Dedifferentiated amniotic fluid mesenchymal stem cell (primary cell): ENCODE data around the gene RARB.
A peak's percentile ranks its signal among the peaks of the same experiment; 100 is the strongest.

Experiments
- DNase-seq: peaks from one replicate; pipeline ENCODE4 v3.0.0-alpha.2; 2016; ENCODE audit errors: extremely low spot score

The RARB gene

DNA sequence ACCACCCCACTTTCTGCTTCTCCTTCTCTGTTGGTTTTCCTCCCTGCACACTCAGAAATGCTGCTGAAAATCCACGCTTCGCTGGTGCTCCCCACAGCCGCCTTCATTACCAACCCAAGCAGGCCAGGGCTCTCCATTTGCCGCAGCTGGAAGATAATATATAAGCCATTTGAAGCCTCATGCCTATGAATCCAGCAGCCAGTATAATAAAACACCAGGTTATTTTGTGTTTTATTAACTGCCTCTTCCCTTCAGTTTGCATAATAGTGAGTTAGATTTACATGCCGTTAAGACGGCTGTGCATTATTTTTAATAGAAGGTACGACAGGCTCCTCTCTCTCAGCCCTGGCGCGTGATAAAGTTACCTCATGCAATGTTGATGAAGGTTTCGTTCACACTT is 150.0 kb downstream of the RARB start:
- DNase-seq, result no peak

DNA sequence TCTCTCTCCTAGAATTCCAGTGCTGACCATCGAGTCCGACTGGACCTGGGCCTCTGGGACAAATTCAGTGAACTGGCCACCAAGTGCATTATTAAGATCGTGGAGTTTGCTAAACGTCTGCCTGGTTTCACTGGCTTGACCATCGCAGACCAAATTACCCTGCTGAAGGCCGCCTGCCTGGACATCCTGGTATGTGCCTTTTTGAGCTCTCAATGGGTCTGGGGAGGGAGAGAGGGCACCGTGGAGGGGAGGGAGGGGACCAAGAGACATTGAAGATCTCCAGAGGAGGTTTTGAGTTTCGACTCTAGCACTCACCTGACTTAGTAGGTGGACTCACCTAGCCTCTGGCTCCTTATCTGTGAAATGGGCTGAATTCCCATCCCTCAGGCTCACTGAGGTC is 152.5 kb downstream of the RARB start:
- no peak for DNase-seq

DNA sequence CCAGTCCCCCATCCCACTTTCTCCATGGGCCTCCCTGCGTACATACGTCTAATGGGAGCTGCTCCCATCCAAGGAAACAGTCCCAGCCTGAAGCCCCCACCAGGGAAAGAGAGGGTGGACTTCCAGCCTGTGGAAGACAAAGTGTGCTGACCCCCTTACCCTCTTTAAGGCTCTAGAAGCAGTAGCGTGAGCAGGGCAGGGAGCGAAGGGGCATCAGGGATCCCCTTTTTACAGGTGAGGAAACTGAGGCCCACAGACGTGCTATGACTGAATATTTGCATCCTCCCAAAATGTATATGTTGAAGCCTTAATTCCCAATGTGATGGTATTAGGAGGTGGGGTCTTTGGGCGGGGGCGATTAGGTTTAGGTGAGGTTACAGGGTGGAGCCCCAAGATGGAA is 153.3 kb downstream of the RARB start:
- DNase-seq, result no peak

DNA sequence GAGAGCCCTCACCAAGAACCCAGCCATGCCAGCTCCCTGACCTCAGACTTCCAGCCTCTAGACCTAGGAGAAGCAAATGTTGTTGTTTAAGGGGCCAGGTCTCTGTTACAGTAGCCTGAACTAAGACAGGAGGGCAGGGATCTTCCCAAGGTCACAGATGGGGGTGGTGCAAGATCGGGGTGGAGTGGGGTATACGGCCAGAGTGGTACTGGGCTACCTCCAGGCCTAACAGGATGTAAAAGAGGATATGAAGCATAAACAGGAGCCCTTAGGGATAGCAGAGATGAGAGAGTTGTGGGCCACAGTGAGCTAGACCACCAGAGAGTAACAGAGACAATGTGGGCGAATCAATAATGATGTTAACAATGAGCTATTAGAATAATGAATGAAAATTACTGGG is 153.8 kb downstream of the RARB start:
- DNase-seq, result no peak

DNA sequence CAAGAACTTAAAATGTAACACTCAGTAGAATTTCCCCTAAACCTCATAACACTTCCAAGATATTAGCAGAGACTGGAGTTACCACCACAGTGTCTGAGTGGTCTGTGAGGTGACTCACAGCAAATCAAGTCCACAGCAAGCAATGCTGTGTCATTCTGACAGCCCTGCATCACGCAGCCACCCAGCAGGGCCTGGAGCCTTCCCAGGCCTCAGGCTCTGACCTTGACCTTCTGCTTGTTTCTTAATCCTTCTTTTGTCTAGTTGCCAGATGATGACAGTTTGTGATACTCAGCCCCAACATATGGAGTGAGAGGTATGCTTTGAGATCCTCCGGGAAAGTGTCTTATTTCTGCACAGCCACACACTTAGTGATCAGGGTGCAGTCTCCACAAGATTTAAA is 154.2 kb downstream of the RARB start:
- DNase-seq, result no peak

DNA sequence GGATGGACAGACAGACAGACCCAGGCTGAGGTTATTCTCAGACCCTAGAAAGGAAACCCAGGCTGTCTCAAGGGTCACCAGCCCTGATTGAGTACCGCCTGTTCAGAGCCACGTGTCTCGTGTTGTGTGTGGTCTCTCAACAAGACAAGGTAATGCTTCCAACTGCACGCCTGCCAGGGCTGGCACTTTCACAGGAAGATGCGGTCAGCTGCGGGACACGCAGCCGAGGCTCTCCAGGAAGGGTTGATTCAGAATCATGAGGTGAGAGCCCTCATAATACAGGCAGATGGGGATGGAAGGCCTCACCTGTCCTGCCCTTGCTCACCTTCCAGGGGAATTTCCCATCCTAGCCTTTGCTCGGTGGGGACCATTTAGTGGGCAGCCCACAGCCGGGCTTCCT is 155.3 kb downstream of the RARB start:
- no peak for DNase-seq

DNA sequence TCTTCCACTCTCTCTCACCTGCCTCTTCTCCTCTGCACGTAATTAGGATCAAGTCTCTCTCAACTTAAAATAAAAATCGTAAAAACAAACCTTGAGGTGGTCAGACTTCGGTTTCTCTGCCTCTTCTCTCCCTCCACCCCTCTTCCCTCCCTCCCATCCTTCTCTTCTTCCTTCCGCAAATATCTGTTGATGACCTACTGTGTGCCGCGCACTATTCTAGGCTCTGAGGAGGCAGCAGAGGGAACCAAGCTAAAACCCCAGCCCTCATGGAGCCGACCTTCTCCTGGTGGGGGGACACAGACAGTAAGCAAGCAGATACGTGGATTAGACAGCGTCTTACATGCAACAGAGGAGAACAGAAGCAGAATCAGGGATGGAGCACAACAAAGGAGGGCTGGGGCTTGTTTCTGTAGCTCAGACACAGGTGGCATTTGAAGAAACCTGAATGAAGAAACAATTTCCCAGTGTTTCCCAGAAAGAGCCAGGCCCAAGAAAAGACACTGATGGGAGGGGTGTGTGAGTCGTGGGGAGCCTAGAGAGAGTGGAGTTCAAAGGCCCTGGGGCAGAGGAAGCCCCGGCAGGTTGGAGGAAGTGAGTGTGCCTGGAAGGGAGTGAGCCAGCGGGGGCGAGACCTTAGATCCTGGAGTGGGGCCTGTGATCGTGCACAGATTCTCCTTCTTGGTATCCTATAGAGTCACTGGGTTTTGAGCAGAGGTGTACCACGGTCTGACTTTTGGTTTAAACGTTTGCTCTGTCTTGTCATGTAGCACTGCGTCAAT is 156.1 kb downstream of the RARB start:
- DNase-seq, result no peak

DNA sequence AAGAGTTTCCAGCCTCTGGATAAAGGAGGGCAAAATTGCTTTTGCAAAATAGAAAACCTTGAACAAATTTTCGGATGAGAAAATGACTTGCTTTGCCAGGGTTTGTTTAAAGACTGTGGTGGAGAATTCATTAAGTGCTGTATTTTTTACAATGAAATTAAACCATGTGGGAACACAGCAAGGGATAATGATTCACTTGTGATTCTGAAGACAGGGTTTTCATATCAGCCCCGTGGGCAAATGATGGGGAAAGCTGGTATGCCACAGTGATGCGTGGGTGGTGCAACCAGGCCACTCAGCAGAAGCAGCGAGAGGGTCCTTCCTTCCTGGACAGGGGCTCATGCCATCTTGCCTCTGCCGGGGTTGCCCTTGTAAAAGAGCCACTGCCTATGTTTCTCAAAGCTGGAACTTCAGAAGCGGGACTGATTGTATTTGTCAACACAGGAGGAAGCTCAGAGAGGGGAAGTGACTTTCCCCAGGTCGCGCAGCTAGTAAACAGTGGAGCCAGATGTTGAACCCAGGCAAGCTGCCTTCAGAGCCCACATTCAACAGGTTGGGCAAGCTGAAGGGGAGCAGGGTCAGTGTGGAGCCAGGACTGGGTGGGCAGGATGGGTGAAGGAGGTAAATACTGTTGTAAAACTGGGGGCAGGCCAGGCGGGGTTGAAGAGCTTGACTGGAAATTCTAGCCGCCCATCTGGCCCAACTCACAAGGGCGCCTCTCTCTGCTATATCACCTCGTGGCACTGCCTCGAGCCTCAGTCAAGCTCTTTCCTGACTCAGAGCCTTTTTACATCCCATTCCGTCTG is 157.5 kb downstream of the RARB start:
- no peak for DNase-seq

DNA sequence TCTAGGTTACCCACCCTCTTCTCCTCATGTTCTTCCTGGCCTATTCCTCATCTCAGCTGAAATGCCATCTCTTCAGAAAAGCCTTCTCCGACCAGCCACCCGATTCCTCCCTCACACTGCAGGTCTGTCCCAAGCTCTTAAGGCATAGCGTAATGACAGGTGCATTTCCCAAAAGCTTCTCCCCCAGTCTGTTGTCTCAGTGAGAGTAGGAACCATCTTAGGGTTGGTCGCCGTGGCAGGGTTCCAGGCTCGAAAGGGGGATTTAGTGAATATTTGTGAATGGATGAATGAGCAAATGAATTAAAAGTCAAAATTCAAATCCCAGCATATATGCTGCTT is 158.1 kb downstream of the RARB start:
- DNase-seq, result no peak

DNA sequence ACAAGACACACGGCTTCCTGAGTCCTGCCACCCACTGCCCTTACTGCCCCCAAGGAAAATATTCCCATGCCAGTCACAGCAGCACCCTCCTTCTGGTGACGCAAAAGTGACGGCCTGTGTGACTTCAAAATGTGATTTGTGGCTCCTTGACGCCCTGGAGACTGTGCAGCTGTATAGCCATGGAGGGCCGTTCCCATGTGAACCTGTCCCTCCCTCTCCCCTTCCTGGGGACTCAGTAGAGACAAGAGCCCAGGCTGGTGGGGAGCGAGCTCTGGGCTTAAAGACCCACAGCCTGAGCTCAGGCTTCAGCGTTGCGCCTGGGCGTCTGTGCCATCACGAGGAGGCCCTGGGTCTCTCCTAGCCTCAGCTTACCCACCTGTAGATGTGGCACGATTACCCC is 158.5 kb downstream of the RARB start:
- DNase-seq, result no peak

DNA sequence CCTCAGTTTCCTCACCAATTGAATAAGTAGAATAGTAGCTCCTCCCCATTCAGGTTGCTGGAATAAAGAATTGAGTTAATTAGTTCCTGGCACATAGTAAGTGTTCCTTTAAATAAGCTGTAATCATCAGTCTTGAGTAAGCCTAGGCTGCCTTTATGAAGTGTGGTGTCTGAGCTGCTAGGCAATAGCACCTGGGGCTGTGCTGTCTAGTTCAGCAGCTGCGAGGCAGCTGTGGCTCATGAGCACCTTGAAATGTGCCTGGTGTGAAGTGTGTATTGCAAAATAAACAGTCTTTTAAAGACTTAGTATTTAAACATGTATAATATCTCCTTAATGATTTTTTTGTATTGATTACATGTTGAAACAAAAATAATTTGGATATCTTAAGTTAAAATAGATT is 159.0 kb downstream of the RARB start:
- DNase-seq, result no peak

DNA sequence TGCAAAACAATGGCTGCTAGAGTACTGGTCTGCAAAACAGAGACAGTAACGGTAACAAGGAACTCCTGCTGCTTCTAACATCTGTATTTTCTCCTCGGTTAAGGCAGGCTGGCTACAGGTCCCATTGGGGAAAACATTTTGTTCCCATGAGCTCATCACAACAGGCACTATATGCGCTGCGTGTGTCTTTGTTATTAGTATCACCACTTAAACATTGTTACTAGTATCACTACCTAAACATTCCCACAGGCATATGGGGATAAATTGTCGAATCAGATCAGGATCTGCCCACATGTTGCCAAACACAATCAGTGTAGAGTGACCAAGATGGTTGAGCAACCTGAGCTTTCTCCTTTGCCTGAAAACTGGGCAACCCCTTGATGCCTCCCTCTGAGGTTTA is 159.5 kb downstream of the RARB start:
- no peak for DNase-seq

DNA sequence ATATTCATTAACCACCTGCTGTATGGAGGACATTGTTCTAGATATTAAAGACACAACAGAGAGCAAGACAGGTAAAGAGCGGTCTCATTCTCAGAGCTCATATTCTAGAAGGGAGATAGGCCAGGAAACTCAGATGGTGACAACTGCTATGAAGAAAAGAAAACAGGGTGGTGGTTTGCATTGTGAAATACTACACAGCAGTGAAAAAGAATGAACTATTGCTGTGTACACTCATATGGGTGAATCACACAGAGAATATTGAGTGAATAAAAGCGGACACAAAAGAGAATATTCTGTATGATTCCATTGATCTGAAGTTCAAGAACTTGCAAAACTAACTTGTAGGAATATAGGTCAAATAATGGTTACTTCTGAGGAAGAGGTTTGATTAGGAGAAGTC is 159.9 kb downstream of the RARB start:
- no peak for DNase-seq

DNA sequence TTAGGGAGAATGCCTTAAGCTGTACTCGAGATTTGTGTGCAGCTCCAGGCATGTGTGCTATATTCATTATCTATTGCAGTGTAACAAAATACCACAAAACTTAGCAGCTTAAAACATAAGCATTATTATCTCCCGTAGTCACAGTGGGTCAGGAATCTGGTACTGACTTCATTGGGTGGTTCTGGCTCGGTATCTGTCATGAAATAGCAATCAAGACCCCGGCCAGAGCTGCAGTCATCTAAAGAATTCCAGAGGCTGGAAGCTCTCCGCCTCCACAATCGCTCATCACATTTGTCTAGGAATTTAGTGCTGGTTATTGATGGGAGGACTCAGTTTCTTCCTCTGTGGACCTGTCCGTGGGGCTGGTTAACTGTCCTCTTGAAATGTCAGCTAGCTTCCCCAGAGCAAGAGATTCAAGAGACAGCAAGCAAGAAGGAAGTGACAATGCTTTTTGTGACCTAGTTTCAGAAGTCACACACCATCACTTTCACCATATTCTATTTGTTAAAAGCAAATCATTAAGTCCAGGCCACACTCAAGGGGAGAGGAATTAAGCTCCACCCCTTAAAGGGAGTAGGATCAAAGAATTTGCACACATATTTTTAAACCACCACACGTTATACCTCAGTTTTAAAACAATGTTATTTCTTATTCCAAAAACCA is 160.5 kb downstream of the RARB start:
- DNase-seq, result no peak

DNA sequence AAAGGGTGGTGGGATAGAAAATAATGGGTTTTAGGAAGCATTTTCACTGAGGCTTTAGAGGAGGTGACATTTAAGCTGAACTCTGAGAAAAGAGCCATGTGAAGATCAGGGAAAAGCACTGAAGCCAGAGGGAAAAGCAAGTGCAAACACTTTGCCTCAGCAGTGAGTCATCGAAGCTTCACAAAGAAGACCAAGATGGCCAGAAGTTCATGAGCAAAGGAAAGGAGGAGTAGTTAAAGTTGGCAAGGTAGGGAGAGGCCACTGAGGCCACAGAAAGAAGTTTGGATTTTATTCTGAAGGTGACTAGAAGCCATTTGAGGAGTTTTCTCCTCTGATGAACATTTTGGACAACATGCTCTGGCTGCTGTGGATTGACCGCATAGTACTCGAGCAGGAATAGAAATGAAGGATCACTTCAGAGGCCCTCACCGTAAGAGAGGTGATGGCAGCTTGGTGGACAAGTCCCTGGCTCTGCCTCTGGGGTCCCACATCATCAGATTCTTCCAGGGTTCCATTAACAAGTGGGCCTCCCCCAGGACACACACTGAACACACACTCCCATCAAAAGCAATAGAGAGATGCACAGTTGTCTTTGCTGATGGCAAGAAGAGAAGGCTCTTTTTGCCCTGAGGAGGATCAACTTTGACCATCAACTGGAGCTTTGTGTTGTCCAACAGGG is 161.2 kb downstream of the RARB start:
- DNase-seq, result no peak

DNA sequence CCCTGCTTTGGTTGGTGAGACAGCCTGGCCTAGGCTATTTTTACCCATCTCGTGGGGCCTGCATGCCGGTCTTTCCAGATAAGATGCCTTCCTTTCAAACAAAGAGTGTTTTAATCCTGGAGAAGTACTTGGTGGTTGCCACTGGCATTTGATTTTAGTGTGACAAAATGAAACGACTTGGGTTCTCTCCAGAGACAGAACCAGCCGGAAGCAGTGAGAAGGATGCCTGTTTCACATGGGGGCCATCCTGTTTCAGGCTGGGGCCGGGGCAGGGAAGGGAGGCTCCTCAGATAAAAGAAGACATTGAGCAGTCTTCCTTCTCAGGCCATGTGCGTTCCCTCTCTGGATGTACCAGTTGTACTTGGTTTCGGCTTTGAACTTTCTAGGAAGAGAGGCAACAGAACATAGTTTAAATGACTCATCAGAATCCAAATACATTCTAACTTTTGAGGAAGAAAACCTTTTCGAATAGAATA is 161.8 kb downstream of the RARB start:
- DNase-seq, result no peak

DNA sequence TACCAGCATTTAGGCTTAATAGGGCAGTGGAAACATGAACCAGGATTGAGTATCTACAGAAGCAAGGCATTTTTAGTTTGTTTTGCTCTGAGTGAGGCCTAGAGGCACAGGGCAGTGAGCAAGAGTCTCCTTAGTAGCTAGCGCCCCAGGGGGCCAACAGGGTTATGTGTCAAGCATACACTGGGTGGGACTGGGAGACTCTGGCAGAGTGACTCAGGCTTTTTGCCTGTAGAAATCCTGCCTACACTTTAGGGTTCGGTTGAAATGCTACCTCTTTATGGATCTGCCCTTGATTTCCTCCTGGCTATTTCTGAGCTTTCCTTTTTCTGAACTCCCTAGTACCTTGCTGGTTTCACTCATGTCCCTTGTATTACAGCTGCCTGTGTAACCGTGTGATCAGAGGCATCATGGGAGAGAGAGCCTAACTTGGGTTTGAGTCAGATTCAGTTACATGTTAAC is 164.5 kb downstream of the RARB start:
- peak; percentile 77 for DNase-seq

DNA sequence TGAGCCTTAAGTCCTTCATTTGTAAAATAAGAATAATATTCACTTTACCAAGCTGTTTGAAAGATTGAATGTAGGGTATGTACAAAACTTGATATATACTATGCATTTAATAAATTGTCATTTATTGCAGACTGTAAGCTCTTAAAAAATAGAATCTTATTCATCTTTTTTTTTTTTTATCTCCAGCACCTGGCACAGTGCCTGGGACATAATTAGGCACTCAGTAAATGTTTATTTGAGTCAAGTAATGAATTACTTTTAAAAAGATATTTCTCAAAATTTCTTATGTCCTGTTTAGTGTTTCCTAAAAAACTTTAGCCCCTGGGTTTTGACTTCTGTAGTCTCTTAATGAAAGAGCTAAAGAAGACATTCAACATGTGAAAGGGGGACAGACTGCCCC is 164.9 kb downstream of the RARB start:
- no peak for DNase-seq

DNA sequence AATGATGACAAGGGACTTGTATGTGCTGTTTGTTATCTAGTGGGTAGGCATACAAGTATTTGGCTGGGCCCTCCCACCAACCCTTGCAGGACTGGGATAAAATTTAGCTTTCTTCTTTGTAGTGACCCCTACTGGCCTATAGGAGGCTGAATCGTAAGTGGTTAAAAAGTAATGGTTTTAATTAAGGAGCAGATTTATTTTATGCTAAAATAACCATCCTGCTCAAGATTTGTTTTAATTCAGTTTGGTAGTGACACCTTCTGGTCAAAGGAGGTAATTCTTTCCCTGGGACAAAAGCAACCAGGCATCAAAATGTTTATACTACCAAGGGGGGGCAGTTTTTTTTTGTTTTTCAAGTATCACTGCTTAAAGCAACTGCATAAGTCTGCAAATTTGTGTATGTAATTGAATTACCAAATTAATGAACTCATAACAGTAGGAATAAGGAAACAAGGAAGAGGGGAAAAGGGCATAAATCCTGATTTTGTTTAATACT is 166.0 kb downstream of the RARB start:
- DNase-seq, result peak; percentile 89

DNA sequence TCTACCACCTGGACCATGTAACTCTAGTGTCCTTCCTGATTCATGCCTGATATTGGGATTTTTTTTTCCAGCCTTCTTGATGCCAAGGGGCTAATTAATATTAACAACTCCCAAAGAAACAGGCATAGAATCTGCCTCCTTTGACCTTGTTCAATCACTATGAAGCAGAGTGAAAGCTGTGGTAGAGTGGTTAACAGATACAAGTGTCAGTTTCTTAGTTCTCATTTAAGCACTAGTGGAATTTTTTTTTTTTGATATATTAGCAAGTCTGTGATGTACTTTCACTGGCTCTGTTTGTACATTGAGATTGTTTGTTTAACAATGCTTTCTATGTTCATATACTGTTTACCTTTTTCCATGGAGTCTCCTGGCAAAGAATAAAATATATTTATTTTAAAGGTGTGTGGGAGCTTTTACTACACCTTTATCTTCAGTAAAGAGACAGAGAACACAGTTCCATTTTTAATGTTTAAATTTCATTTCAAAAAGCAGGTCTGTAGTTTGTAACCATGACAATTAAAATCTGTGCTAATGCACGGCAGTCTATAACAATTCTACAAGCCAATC is 169.6 kb downstream of the RARB start:
- no peak for DNase-seq

DNA sequence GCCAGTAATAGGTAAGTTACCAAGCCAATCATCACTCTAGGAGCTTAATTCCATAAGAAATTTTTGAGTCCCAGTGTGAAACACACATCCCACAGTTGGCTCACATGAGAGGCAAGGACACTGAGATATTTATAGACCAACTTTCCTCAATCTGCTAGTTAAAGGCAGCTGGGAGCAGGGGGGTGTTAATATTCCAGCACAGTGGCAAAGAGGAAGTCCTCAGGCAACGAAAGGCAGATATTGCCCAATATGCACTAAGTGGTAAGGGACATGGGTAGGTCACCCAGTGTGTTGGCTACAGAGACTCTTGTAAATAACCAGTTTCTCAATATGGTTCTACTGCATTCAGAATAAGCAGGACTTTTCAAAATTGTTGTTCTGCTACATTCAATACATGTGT is 175.6 kb downstream of the RARB start:
- DNase-seq, result no peak
